Stomach smooth muscle (tissue), 2 donors: ENCODE measurements around the gene WNT9A.

Source experiments
- H3K27ac ChIP-seq: one replicate; pipeline ENCODE4 v1.7.0; 2013; ENCODE audit warnings: mild to moderate bottlenecking, low read length, inconsistent platforms
- H3K27me3 ChIP-seq, 2 donors: one replicate each; pipeline ENCODE4 v1.7.0; 2013; ENCODE audit warnings: low read length in 2 of 2; ENCODE audit not compliant: insufficient read depth in 2 of 2, control insufficient read depth in 1 of 2
- H3K36me3 ChIP-seq, 2 donors: one replicate each; pipeline ENCODE4 v1.7.0; 2013; ENCODE audit warnings: low read length in 2 of 2; ENCODE audit not compliant: control insufficient read depth in 2 of 2, insufficient read depth in 2 of 2
- H3K4me1 ChIP-seq: one replicate; pipeline ENCODE4 v1.7.0; 2013; ENCODE audit warnings: low read length; ENCODE audit not compliant: control insufficient read depth, insufficient read depth
- H3K4me3 ChIP-seq, 2 donors: one replicate each; pipeline ENCODE4 v1.7.0; 2013; ENCODE audit warnings: low read length in 2 of 2
- H3K9ac ChIP-seq, 2 donors: one replicate each; pipeline ENCODE4 v1.7.0; 2013; ENCODE audit warnings: low read length in 2 of 2, mild to moderate bottlenecking in 1 of 2
- H3K9me3 ChIP-seq, 2 donors: one replicate each; pipeline ENCODE4 v1.7.0; 2013; ENCODE audit warnings: low read length in 2 of 2; ENCODE audit not compliant: control insufficient read depth in 2 of 2
- donor health status: healthy.
- donor health status: Pancreatic carcinoma.

WNT9A gene

DNA sequence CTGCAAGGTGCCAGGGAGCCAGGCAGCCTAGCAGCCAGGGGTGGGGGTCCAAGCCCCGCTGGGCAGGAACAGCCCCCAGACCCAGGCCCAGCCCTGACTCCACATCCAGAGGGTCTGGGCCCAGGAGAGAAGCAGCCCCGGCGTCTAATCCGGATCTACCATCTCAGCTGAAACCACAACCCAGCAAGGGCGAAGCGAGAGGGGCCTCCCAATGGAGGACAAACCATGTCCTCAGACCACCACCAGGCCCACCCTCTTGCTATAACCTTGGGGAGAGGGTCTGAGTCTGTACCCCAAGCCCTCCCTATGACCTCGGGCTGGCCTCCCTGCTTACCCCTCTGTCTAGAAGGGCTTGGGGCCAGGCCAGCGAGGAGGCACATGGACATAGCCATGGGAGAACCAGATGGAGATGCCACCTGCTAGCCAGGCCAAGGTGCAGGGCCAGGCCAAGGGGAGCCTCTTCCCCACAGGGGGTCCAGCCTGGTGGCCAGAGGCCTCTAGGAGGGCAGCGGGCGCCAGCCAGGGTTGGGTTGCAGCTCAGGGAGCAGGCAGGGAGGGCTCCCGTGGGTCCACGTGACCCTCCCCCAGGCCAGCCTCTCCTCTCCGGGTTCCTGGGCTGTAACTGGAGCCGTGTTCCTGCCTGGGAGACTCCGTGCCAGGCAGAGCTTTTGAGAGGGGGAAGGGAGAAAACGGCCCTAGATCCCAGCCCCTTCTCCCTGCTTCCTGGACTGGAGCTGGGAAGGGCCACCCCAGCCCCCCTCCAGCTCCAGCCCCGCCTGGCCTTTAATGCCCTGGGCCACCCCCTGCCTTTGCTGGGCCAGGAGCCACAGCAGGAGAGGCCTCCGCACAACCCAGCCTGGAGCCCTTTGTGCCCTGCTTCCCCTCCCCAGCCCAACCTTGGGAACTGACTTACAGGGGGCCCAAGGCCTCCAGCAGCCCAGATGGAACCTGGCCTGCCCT is 2.5 kb downstream of the WNT9A start:
- Histone ChIP-seq H3K27me3 (no peaks in the 10 kb centered on the region), H3K36me3 (no peaks in the 10 kb centered on the region), H3K9ac (peak overlapping the region; percentile 86 to 92), H3K4me1 (peaks cover 79% of the 10 kb centered on the region), H3K27ac (peak overlapping the region; percentile 99), H3K4me3 (peak overlapping the region; percentile 81 to 83), H3K9me3 (no peaks in the 10 kb centered on the region)

GRCh38 chr1:227944090-227944930 is 3.4 kb downstream of the WNT9A start:
- Histone ChIP-seq H3K27me3 (no peaks in the 10 kb centered on the region), H3K36me3 (no peaks in the 10 kb centered on the region), H3K9ac (peak overlapping the region; percentile 86 to 95), H3K4me3 (peak overlapping the region; percentile 64 to 83), H3K27ac (peak overlapping the region; percentile 99), H3K4me1 (peaks cover 84% of the 10 kb centered on the region), H3K9me3 (no peaks in the 10 kb centered on the region)

DNA sequence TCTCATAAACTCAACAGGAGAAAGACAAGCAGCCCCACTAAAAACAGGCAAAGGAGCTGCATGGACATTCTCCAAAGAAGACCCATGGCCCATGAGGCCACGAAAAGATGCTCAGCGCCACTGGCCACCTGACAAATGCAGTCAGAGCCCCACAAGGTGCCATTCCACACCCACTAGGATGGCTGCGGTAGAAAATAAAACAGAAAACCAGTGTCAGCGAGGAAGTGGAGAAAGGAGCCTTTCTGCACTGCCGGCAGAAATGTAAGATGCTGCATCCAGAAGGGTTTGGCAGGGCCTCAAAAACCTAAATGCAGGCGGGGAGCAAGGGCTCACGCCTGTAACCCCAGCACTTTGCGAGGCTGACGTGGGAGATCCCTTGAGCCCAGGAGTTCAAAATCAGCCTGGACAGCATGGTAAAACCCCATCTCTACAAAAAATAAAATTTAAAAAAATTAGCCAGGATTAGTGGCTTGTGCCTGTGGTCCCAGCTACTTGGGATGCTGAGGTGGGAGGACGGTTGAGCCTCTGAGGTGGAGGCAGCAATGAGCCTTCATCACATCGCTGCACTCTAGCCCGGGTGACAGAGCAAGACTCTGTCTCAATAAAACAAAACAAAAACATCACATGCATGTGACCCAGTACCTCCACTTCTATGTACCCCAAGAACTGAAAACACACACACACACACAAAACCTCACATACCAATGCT is 4.2 kb downstream of the WNT9A start:
- peak overlapping the region; percentile 66 to 95 for H3K9ac ChIP-seq
- peak overlapping the region; percentile 99 for H3K27ac ChIP-seq
- H3K4me1 ChIP-seq = peaks cover 84% of the 10 kb centered on the region
- peak overlapping the region; percentile 64 to 83 for H3K4me3 ChIP-seq
- no peaks in the 10 kb centered on the region for H3K36me3 ChIP-seq
- H3K27me3 ChIP-seq = no peaks in the 10 kb centered on the region
- H3K9me3 ChIP-seq = no peaks in the 10 kb centered on the region

GRCh38 chr1:227942716-227943261 is 4.9 kb downstream of the WNT9A start:
- H3K4me1 ChIP-seq = peaks cover 87% of the 10 kb centered on the region

DNA sequence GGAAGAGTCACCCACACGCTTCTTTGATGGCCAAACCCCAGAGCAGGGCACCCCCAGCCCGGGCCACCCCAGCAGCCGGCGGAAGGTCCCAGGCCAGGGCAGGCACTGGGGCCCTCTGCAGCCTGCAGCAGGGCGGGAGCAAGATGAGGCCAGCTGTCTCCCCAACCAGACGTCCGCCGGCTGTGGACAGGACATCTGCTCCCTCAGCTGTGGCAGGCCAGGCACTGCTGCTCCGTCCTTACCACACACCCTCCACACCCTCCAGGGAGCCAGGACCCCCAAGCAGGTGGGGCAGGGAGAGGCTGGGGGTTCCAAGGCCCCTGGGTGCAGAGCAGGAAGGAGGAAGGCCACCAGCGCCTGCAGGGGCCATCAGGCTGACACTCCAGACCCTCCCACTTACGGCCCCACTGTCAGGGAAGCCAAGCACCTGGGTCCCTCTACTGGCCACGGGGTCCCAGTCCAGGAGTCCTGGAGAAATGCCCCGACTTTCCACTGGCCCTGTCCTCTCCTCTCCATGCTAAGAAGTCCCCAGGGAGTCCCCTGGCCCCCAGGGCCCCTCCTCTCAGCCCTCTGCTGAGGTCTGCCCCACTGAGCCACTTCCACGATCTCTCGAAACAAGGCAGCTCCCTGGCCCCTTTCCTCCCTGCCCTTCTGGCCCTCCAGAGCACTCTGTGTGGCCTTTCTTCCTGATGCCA is 5.6 kb downstream of the WNT9A start:
- Histone ChIP-seq H3K4me3 (peak overlapping the region; percentile 64 to 83), H3K4me1 (peaks cover 90% of the 10 kb centered on the region), H3K9me3 (no peaks in the 10 kb centered on the region), H3K27ac (peak overlapping the region; percentile 99), H3K9ac (peak overlapping the region; percentile 66 to 95), H3K27me3 (no peaks in the 10 kb centered on the region), H3K36me3 (peaks cover 0 to 2% of the 10 kb centered on the region in 2 donors)

More at GRCh38 chr1:227942716-227943261, 4.9 kb downstream of the WNT9A start:
- Histone ChIP-seq H3K27ac (peak overlapping the region; percentile 99), H3K9ac (peak overlapping the region; percentile 66 to 95), H3K4me3 (peak overlapping the region; percentile 64 to 83), H3K36me3 (no peaks in the 10 kb centered on the region), H3K27me3 (no peaks in the 10 kb centered on the region), H3K9me3 (no peaks in the 10 kb centered on the region)

GRCh38 chr1:227941509-227942020 is 6.2 kb downstream of the WNT9A start:
- peaks cover 0 to 2% of the 10 kb centered on the region in 2 donors for H3K36me3 ChIP-seq
- H3K9me3 ChIP-seq = no peaks in the 10 kb centered on the region
- H3K9ac ChIP-seq = peak overlapping the region in 1 of 2 donors; percentile 95
- peaks cover 90% of the 10 kb centered on the region for H3K4me1 ChIP-seq
- H3K4me3 ChIP-seq = peak overlapping the region; percentile 15 to 64
- peak overlapping the region; percentile 99 for H3K27ac ChIP-seq
- no peaks in the 10 kb centered on the region for H3K27me3 ChIP-seq

DNA sequence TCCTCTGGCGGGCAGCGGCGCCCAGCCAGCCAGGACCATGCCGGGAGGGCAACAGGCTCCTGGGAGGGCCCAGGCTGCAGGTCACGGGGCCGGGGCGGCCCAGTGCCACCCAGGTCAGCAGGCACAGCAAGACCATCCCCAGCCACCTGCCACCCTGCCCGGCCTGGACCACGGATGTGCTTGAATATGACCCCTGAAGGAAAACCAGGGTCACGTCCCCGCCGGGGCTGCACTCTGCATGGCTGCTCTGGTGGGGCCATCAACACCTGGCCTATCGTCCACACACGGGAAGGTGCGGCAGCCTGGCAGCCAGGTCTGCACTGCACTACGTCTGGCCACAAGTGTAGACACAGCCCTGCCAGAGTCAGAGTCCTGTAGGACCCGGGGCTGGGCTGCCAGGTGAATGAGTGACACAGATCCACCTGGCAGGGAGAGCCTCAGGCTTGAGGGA is 6.9 kb downstream of the WNT9A start:
- H3K27me3 ChIP-seq = no peaks in the 10 kb centered on the region
- peaks cover 83% of the 10 kb centered on the region for H3K4me1 ChIP-seq
- peak overlapping the region; percentile 99 for H3K27ac ChIP-seq
- H3K36me3 ChIP-seq = peaks cover 1 to 2% of the 10 kb centered on the region in 2 donors
- H3K4me3 ChIP-seq = peak overlapping the region; percentile 26 to 47
- no peak overlapping the region for H3K9ac ChIP-seq
- no peaks in the 10 kb centered on the region for H3K9me3 ChIP-seq

DNA sequence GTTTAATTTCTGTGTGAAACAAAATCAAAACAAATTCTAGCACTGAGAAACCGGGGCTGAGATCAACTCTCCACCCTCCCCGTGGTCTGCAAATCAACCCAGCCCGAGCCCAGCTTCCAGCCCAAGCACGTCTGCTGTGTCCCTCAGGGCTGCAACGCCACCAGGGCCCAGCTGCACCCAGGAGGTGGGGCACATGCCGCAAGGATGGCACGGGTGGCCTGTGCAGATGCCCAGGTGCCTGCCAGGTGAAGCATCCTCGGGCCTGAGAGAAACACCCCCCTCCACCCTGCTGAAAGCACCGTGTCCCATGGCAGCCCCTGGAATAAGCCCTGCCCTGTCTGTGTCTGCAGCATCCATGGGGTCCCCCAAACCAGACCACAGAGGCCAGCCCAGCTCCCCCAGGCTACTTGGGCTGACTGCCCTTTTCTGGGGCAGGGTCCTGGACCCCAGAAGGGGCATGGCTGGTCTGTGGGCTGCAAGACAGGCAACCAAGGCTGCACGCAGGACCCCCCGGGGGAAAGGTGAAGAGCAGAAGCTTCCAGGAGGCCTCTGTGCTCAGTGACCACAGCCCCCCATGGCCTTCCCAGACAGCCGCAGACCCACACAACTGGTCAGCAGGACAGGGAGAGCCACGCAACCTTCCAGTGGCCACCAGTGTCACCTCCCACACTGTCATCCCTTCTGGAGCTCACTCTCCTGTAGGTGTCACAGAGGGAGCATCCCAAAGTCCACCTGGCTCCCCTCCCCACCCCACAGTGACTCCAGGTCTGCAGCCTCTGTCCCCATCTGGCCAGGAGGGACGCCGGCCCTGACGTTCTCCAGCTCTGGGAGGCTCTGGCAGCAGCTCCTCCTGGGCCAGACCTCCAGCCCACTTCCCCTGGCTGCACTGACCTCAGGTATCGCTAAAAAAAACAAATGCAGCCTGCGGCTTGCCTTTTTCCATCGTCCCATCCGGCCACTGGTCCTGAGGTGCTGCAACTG is 7.7 kb downstream of the WNT9A start:
- Histone ChIP-seq H3K9me3 (no peaks in the 10 kb centered on the region), H3K27ac (peak overlapping the region; percentile 99), H3K4me3 (peak overlapping the region; percentile 28 to 47), H3K36me3 (peaks cover 2 to 4% of the 10 kb centered on the region in 2 donors), H3K27me3 (no peaks in the 10 kb centered on the region), H3K9ac (peak overlapping the region in 1 of 2 donors; percentile 52), H3K4me1 (peaks cover 80% of the 10 kb centered on the region)
